Mesodermal cell (in vitro differentiated cells): ENCODE results near the gene SUPT3H.
A peak's percentile ranks its signal among the peaks of the same experiment; 100 is the strongest.

Experiments
- H3K27ac ChIP-seq: 2 replicates; pipeline ENCODE4 v1.7.0; 2013; ENCODE audit warnings: mild to moderate bottlenecking, low read depth, low read length, moderate library complexity; ENCODE audit not compliant: severe bottlenecking
- H3K36me3 ChIP-seq: 2 replicates; pipeline ENCODE4 v1.7.1; 2013; ENCODE audit warnings: mild to moderate bottlenecking, low read length, moderate library complexity; ENCODE audit not compliant: control insufficient read depth, insufficient read depth
- H3K4me1 ChIP-seq: one replicate; pipeline ENCODE4 v1.7.1; 2013; ENCODE audit warnings: mild to moderate bottlenecking, low read length; ENCODE audit not compliant: insufficient read depth, control insufficient read depth, poor library complexity, severe bottlenecking
- H3K4me3 ChIP-seq: 2 replicates; pipeline ENCODE4 v1.7.0; 2013; ENCODE audit warnings: low read length, control low read depth, mild to moderate bottlenecking; ENCODE audit not compliant: insufficient read depth, poor library complexity, severe bottlenecking; ENCODE audit errors: extremely low read depth
- H3K9me3 ChIP-seq: 2 replicates; pipeline ENCODE4 v1.7.1; 2013; ENCODE audit warnings: mild to moderate bottlenecking, low read length, moderate library complexity; ENCODE audit not compliant: control insufficient read depth
- WGBS, 2 experiments: methylation state at CpG; one replicate each; pipeline ENCODE4 v1.1.5; 2013; ENCODE audit warnings: missing lambda C conversion rate in 2 of 2; ENCODE audit not compliant: insufficient coverage in 2 of 2; 5-methylcytosine and 5-hydroxymethylcytosine counted together

The SUPT3H gene

GRCh38 chr6:45419571-45420082, 41.9 kb upstream of the SUPT3H start:
- H3K4me3 ChIP-seq, result peak overlapping the region; percentile 75
- 1 to 3% methylated on average over 29 to 37 of the region's 38 CpGs for WGBS, 2 experiments

GRCh38 chr6:45417436-45417835, 39.7 kb upstream of the SUPT3H start:
- Histone ChIP-seq H3K4me3 (no peak overlapping the region), H3K4me1 (peaks cover 24% of the 10 kb centered on the region), H3K9me3 (no peaks in the 10 kb centered on the region), H3K36me3 (no peaks in the 10 kb centered on the region), H3K27ac (no peak overlapping the region)
- whole genome bisulfite sequencing, 2 experiments, result no CpG with 5 or more reads among the region's 2 CpGs

More at GRCh38 chr6:45419571-45420082, 41.9 kb upstream of the SUPT3H start:
- no peaks in the 10 kb centered on the region for H3K9me3 ChIP-seq
- no peak overlapping the region for H3K27ac ChIP-seq
- H3K4me1 ChIP-seq, result peaks cover 24% of the 10 kb centered on the region
- H3K36me3 ChIP-seq, result no peaks in the 10 kb centered on the region

GRCh38 chr6:45416700-45417099, 39.0 kb upstream of the SUPT3H start:
- no peak overlapping the region for H3K4me3 ChIP-seq
- H3K27ac ChIP-seq, result no peak overlapping the region
- peaks cover 24% of the 10 kb centered on the region for H3K4me1 ChIP-seq
- H3K36me3 ChIP-seq, result no peaks in the 10 kb centered on the region
- H3K9me3 ChIP-seq, result no peaks in the 10 kb centered on the region
- 78% methylated on average over 1 of the region's 2 CpGs; no CpG with 5 or more reads in 1 of the 2 experiments for WGBS, 2 experiments

GRCh38 chr6:45415788-45416518, 38.2 kb upstream of the SUPT3H start:
- Histone ChIP-seq H3K36me3 (no peaks in the 10 kb centered on the region), H3K9me3 (no peaks in the 10 kb centered on the region), H3K27ac (no peak overlapping the region), H3K4me3 (no peak overlapping the region), H3K4me1 (peaks cover 24% of the 10 kb centered on the region)
- 87 to 94% methylated on average over 2 to 3 of the region's 3 CpGs for WGBS, 2 experiments

GRCh38 chr6:45415315-45415714, 37.6 kb upstream of the SUPT3H start:
- no peaks in the 10 kb centered on the region for H3K36me3 ChIP-seq
- 37% methylated on average over 2 of the region's 2 CpGs; no CpG with 5 or more reads in 1 of the 2 experiments for WGBS, 2 experiments
- peaks cover 19% of the 10 kb centered on the region for H3K4me1 ChIP-seq
- no peaks in the 10 kb centered on the region for H3K9me3 ChIP-seq
- H3K4me3 ChIP-seq, result no peak overlapping the region
- no peak overlapping the region for H3K27ac ChIP-seq

- no peaks in the 10 kb centered on the region for H3K36me3 ChIP-seq
- no peaks in the 10 kb centered on the region for H3K9me3 ChIP-seq
- no peak overlapping the region for H3K27ac ChIP-seq
- H3K4me3 ChIP-seq, result no peak overlapping the region
- 100% methylated on average over 1 of the region's 5 CpGs; no CpG with 5 or more reads in 1 of the 2 experiments for whole genome bisulfite sequencing, 2 experiments
- H3K4me1 ChIP-seq, result peaks cover 5% of the 10 kb centered on the region
Measured at GRCh38 chr6:45411959-45412358, 34.2 kb upstream of the SUPT3H start.

GRCh38 chr6:45400021-45400420, 22.3 kb upstream of the SUPT3H start:
- H3K27ac ChIP-seq, result no peak overlapping the region
- no peaks in the 10 kb centered on the region for H3K9me3 ChIP-seq
- H3K4me3 ChIP-seq, result no peak overlapping the region
- no peaks in the 10 kb centered on the region for H3K36me3 ChIP-seq
- H3K4me1 ChIP-seq, result no peaks in the 10 kb centered on the region
- WGBS, 2 experiments, result 67% methylated on average over 1 of the region's 2 CpGs; no CpG with 5 or more reads in 1 of the 2 experiments

- no peak overlapping the region for H3K27ac ChIP-seq
- no peaks in the 10 kb centered on the region for H3K36me3 ChIP-seq
- WGBS, 2 experiments, result 79% methylated on average over 2 of the region's 2 CpGs; no CpG with 5 or more reads in 1 of the 2 experiments
Measured at GRCh38 chr6:45398075-45398813, 20.5 kb upstream of the SUPT3H start.

GRCh38 chr6:45394586-45395095, 16.9 kb upstream of the SUPT3H start:
- Histone ChIP-seq H3K4me1 (peaks cover 5% of the 10 kb centered on the region), H3K36me3 (no peaks in the 10 kb centered on the region), H3K27ac (no peak overlapping the region), H3K4me3 (no peak overlapping the region), H3K9me3 (no peaks in the 10 kb centered on the region)
- WGBS, 2 experiments, result 92 to 100% methylated on average over 2 of the region's 4 CpGs

More at GRCh38 chr6:45398075-45398813, 20.5 kb upstream of the SUPT3H start:
- no peak overlapping the region for H3K4me3 ChIP-seq
- peaks cover 5% of the 10 kb centered on the region for H3K4me1 ChIP-seq
- H3K9me3 ChIP-seq, result no peaks in the 10 kb centered on the region

GRCh38 chr6:45388328-45388727, 10.6 kb upstream of the SUPT3H start:
- no peak overlapping the region for H3K27ac ChIP-seq
- WGBS, 2 experiments, result 42 to 100% methylated on average over 1 to 2 of the region's 3 CpGs

More at GRCh38 chr6:45388328-45388727, 10.6 kb upstream of the SUPT3H start:
- no peaks in the 10 kb centered on the region for H3K9me3 ChIP-seq
- peaks cover 11% of the 10 kb centered on the region for H3K4me1 ChIP-seq
- H3K36me3 ChIP-seq, result no peaks in the 10 kb centered on the region
- no peak overlapping the region for H3K4me3 ChIP-seq
